ENCODE data around the gene INPP5F.

- TF ChIP-seq EZH2 (IDR thresholded peaks at IDR 0.05) (no peak), POLR2AphosphoS5 (IDR thresholded peaks at IDR 0.05; ENCODE audit: borderline replicate concordance, low read depth, low read length) (no peak), FOXP2 (optimal IDR thresholded peaks at IDR 0.05; ENCODE audit: control extremely low read depth, extremely low read length, insufficient read depth) (no peak)
Measured at GRCh38 chr10:119754085-119754484, 28.2 kb downstream of the INPP5F start.

Data from SK-N-MC (cell line).